SKM-1 (cell line): ENCODE data around the gene RPTOR.

Source experiments
- DNase-seq: peaks from one replicate; lab custom pipeline; 2025; ENCODE audit not compliant: unreplicated experiment; lab: John Stamatoyannopoulos, UW

Gene RPTOR

DNA sequence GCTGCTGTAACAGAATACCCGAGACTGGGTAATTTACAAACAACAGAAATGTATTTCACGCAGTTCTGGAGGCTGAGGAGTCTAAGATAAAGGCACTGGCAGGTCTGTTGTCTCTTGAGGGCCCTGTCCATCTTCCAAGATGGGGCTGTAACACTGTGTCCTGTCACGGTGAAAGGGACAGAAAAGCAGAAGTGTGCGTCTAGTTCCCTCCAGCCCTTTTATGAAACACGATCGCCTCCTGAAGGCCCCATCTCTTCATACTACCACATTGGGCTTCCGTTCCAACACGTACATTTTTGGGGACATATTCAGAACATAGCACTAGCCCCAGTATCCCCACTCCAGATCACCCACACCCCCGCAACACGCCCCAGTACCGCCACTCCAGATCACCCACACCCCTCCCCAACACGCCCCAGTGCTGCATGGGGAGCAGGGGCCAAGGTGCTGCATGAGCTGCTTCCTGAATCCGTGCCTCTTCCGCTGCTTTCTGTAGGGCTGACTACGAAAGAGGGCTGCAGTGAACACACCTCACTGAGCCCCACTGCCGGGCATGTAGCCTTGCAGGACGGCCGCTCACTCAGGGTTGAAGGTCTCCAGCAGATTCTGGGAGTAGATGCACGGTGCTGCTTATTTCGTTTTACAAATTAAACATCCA is 91.9 kb downstream of the RPTOR start:
- no peak for DNase-seq

DNA sequence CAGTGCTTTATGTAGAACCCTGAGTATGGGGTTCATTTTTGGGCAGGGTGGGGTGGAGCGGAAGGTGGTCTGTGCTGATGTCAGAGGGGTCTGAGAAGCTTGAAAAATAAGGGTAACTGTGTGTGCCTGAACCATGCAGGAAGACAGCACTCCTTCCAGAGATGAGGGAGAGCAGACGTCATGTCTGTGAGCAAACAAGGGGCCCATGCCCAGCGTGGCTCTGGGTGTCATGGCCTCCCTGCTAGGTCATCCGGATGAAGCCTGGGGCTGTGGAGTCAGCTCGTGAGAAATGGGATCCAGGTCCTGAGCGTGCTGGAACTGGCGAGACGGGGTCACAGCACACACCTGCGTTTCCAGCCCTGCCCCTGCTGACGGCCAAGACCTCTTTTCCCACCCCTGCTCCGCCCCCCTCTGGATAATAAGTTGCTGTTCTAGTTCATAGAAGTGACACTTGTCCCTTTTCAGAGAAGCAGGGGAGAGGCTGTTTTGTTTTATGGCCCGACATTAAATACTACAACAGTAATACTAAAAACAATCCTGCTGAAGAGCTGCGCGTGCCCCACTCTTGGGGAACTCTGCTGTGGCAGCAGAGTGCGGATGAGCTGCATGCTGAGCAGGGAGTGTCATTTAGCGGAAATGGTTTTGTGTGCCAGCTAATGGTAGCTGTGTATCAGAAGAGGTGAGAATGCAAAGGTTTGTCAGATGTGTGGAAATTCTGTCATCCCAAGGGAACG is 92.6 kb downstream of the RPTOR start:
- no peak for DNase-seq

GRCh38 chr17:80639658-80640057 is 95.0 kb downstream of the RPTOR start:
- DNase-seq, result no peak

DNA sequence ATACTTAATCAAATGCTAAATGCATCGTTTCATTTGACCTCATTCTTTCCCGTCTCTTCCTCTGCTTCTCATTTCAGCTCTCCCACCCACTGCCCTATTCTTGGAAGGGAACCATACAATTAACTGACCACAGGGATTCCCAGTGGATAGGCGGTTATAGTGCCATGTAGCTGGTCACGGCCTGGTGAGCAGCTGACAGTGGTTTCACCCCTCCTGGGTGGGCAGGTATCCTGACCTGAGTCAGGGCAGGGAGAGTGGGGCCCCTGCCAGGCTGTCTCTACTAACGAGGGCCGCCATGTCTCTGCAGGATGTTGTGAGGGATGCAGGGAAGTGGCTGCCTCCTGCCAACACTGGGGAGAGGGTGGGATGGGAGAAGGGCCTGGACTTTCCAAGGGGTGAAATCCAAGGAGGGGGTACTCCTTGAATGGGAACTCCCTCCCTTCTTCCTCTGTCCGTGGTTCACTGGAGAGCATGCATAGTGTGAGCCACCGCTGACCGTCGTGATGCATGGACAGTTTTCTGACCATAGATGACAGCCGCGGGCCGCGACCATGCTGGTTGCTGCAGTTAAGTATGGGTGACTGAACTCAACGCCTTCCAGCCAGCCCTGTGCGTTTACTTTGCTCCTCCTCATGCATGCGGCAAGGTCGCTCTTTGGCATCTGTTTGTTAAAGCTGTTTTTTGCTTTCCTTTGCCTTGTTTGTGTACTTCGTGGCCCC is 95.9 kb downstream of the RPTOR start:
- DNase-seq, result no peak

- DNase-seq, result no peak
Observed at GRCh38 chr17:80643326-80644099, 98.9 kb downstream of the RPTOR start.

DNA sequence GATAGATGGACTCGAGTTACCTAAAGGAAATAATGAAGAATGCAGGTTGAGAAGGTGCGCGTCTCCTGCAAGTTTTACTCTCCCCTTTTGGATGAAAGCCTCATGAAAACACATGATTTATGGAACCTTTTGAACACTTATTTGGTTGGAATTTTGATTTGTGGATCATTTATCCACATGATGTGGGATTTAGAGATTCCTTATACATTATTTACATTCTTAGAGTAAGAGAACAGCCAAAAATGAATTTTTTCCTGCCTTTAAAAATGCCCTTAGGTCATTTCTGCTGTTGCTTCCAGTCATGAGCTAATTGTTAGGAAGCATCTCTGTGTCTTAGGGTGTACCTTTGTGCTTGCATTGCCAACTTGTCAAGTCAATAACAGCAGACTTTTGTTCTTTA is 99.9 kb downstream of the RPTOR start:
- no peak for DNase-seq

GRCh38 chr17:80645706-80646325 is 101.2 kb downstream of the RPTOR start:
- DNase-seq, result no peak

DNA sequence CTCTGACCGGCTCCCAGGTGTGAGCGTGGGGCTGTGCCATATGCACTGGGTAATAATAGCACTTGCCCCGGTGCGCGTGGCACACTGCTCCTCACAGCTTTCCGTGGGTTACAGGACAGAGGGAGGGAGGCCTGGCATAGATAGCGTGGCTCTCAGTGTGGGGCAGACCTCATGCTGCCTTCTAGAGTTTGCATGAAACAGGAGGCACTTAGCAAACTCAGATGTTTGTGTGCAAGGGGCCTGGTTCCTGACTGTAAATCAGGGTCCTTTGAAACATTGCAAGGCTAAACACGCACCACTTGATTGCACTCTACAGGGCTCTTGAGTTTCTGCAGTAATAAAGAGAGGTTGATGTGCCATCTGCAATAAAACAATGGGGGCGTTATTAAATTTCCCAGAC is 101.7 kb downstream of the RPTOR start:
- DNase-seq, result no peak

DNA sequence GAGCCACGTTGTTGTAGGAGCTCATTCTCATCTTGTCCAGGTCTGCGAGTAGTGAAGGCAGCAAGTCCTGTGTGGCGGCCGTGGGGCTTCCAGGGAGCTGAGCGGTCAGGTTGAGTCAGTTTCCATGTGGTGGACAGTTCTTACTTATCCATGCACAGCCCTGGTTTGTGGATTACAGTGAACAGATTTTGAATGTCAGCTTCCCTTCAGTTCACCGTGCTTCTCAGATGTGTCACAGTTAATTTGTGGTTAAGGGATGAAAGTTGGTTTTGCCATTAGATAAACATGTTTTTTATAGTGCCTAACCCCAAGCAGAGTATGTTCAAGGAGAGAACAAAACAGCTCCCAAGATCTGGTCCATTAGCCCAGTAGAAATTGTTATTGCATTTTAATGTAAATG is 103.1 kb downstream of the RPTOR start:
- no peak for DNase-seq

DNA sequence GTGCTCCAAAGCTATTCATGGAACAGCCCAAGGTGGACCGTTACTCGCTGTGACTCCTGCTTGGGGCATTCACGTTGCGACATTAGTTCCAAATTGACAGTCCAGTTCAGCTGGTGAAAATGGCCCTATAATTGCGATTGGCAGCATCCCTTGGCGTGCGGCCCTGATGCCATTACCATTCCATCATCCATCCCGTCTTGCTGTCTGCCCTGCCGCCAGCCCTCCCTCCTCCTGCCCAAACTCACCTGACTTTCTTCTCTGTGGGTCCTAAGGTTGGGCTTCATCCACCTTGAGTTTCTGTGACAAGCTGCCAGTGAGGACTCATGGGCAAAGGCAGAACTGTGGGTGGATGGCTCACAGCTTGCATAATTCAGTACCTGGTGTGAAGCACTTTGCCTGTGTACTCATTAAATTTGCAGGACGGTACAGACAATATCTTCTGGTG is 104.6 kb downstream of the RPTOR start:
- no peak for DNase-seq

- no peak for DNase-seq
Observed at GRCh38 chr17:80649672-80650330, 105.2 kb downstream of the RPTOR start.

DNA sequence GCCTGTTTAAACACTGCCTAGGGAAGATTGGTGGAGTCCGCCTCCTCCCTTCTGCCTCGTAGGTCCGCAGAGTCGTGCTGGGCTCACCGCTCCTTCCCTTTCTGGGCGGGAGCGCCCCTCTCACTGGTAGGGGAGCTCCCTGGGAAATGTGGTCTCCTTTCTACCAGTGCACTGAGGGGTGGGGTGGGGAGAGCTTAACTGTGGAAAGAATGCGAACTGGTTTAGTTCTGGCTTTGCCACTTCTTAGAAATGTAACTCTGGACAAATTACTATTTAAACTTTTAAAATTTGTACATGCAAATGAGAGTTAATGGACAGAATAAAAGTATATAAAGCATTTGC is 105.7 kb downstream of the RPTOR start:
- DNase-seq, result no peak

DNA sequence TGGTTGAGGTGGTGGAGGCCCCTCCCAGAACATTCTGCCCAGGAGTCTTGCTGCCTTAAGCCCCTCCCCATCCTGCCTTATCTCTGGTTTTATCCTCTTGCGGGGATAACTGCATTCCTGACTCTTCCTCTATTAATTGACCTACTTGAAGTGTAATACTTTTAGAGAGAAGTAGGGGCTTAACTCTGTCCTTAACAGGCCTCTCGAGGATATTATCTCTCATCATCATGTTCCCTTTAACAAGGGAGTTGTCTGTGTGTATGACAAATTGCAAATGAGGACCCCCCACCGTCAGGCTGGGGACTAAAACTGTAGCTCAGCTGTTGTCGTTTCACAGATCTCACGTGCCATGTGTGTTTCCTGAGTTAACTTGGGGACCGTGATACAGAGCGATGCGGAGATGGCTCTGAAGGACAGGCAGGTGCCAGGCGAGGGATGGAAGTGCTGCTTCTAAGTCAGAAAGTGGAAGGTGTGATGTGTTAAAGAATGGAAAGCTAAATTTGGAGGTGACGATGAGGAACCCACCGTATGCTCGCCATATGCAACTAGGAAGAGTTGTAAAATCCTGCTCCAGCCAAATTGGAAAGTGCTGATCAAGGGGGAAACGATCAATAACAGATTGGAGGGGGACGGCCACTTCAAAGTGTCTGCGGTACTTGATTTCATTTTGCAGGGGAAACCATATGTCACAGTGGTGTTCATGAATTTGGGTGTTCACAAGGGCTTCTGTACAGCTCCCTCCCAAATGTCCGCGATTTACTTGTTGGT is 106.3 kb downstream of the RPTOR start:
- no peak for DNase-seq

- DNase-seq, result no peak
Observed at GRCh38 chr17:80652756-80653330, 108.2 kb downstream of the RPTOR start.

DNA sequence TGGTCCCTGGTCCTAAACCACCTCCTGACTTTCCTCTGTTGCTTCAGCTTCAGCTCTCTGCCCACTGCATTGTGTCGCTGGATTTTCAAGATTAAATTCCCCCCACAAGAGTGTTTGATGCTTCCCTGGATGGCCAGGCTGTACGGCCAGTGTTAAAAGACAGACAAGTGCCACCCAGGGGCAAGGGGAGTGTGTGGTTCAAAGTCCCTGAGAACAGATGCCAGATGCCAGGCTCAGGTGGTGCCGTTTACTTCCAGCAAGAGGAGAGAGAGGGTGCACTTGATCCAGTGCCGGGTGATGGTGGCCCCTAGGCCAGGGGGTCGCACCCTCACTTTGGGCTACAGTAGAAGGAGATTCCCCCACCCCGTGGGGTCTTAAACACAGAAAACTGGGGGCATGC is 109.2 kb downstream of the RPTOR start:
- no peak for DNase-seq

DNA sequence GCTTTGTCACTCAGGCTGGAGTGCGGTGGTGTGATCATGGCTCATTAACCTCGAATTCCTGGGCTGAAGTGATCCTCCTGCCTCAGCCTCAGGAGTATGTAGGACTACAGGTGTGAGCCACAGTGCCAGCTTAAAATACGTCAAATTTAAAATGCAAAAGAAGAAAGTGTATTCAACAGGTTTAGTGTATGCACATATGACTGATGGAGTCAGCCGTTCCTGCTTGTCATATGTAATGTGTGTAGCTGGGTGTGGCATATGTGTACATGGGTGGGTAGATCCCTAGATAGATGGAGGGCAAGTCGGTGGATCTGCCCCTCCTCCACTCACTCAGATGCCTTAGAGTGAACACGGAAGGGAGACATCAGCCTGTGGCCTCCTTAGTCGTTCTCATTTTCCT is 111.0 kb downstream of the RPTOR start:
- DNase-seq, result no peak

DNA sequence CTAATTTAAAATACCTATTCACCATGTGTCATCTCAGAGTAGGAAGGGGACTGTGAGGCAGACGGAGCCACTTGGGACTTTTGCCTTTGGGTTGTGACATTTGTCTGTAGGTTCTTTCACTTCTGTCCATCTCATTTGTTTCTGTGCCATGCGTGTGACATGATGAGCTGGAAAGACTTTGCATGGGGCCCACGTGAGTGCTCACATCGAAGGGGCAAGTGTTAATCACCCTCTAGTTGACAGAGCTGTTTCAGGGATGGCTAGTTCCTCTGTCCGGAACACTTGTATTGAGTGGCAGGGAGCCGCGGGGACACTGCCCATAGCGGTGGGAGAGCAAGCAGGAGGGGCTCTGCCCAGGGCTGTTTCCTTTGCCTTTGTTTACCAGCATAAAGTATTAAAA is 112.0 kb downstream of the RPTOR start:
- no peak for DNase-seq

GRCh38 chr17:80657561-80657960 is 112.9 kb downstream of the RPTOR start:
- DNase-seq, result no peak

- DNase-seq, result no peak
Observed at GRCh38 chr17:80658821-80659220, 114.2 kb downstream of the RPTOR start.
